Measurements from ENCODE around the gene SLC22A23.

DNA sequence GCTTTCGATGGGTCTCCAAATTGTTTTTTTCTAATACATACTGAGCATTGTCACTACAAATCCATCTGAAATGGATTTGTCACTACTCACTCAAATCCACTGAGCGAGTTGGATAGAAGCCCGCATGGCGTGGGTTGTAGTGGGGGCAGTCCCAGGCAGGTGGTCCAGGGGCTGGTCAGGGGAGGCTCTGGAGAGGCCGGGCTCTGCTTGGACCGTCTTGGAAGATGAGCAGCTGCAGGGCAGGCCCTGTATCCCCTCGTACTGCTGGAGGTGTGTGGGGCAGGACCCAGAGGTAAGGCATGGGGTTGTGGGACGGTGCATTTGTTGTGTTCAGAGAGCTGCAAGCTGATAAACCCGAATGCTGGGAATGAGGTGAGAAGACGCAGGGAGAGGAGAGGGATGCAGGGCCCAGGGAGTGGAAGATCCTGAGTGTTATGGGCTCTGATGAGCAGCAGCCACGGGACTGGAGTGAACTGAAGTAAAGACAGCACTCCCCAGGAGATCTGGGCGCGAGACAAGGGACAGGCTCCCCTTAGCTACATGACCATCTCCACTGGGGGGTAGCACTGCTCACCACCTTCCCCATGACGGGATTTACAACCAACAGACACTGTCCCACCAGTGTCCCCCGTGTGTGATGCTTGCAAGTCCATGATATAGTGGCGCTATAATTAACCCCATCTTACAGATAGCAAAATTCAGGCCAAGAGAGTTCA, 152.2 kb downstream of the SLC22A23 start:
- TF ChIP-seq, protein P1, sequence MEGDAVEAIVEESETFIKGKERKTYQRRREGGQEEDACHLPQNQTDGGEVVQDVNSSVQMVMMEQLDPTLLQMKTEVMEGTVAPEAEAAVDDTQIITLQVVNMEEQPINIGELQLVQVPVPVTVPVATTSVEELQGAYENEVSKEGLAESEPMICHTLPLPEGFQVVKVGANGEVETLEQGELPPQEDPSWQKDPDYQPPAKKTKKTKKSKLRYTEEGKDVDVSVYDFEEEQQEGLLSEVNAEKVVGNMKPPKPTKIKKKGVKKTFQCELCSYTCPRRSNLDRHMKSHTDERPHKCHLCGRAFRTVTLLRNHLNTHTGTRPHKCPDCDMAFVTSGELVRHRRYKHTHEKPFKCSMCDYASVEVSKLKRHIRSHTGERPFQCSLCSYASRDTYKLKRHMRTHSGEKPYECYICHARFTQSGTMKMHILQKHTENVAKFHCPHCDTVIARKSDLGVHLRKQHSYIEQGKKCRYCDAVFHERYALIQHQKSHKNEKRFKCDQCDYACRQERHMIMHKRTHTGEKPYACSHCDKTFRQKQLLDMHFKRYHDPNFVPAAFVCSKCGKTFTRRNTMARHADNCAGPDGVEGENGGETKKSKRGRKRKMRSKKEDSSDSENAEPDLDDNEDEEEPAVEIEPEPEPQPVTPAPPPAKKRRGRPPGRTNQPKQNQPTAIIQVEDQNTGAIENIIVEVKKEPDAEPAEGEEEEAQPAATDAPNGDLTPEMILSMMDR (conservative IDR thresholded peaks at IDR 0.05 in 1 of 2, IDR thresholded peaks at IDR 0.05 in 1 of 2; ENCODE audit: extremely low read depth in 1 of 2, insufficient read depth in 1 of 2, low read depth in 1 of 2, low read length in 2 of 2) = no peak
- no peak for TF ChIP-seq EZH2 (IDR thresholded peaks at IDR 0.05; ENCODE audit: borderline replicate concordance, low read length)

All from mammary epithelial cell (primary cell).